Activated CD4-positive, CD25-positive, alpha-beta regulatory T cell treated with anti-CD3 and anti-CD28 coated beads, Interleukin-2, amount 50 U/mL, for 72 hours (primary cell): ENCODE results near the gene GPBP1L1.
"Not testable (repeated sequence)": the region's sequence is repeated elsewhere in the genome, so short reads cannot be mapped to it uniquely, and the experiment has no call there.

Source experiments
- DNase-seq: peaks from one replicate; pipeline ENCODE4 v3.0.0; 2021

GPBP1L1 gene

DNA sequence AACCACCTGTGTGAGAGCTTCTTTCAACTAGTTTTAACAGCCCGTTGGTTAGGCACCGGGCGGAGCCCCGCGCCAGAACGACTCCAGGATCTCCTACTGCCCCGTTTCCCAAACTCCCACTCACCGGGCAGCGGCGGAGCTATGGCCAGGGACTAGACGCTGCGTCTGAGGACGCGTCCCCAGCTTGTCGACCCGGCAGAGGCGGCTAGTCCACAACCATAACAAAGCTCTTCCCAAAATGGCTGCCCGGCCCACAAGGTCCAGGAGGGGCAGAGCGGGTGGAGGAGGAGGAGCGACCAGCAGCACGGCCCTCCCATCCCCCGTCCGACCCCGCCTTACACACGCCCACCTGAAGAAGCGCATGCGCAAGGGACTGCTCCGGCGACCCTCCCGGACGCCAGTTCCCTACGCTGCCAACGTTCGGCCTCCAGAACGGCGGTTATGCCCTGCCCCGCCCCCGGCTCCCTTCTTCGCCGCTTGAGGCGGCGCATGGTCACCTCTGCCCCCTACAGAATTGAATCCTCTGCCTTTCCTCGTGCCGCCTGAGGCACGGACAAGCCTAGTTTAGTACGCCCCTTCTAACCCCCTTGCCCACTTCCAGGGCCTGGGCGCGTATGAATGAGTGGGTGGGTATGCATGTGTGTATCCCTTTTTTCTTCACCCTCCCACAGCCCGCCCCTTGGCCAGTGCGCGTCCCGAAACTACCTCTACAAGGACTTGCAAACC lies at the start of gene GPBP1L1:
TSS of gene GPBP1L1 (minus strand) at position 246 of the 726 bp plus-strand sequence. CDS start 27,446 bp downstream, outside the sequence.
- peak; percentile 96 for DNase-seq

DNA sequence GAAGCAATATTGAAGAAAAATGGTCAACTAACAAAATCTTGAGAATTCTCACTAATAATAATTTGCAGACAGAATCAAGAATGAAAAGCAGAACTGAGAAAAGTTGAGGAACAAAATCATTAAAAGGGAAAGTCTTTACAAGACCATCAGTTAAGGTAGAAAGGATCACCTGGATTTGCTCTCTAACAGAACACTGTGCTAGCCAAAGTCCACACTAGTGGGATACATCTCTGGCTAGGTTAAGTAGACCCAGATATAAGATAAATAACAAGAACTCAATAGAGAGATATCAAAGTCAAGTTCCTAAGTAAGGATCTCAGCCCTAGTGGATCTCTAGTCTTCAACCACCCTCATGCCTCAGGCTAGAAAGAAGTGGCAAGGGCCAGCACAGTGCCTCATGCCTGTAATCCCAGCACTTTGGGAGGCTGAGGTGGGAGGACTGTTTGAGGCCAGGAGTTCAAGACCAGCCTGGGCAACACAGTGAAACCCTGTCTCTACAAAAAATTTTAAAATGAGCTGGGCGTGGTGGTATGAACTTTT lies 44.5 kb upstream of the GPBP1L1 start:
- no peak for DNase-seq

GRCh38 chr1:45730075-45730779 lies 43.9 kb upstream of the GPBP1L1 start:
- no peak for DNase-seq

DNA sequence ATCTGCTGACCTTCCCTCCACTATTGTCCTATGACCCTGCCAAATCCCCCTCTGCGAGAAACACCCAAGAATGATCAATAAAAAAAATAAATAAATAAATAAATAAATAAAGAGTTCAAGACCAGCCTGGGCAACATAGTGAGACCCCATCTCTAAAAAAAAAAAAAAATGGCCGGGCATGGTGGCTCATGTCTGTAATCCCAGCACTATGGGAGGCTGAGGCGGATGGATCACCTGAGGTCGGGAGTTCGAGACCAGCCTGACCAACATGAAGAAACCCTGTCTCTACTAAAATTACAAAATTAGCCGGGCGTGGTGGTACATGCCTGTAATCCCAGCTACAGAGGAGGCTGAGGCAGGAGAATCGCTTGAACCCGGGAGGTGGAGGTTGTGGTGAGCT lies 39.7 kb upstream of the GPBP1L1 start:
- not testable (repeated sequence) for DNase-seq

GRCh38 chr1:45723248-45723930 lies 37.1 kb upstream of the GPBP1L1 start:
- no peak for DNase-seq

- no peak for DNase-seq
Measured at GRCh38 chr1:45722809-45723208, 36.5 kb upstream of the GPBP1L1 start.

DNA sequence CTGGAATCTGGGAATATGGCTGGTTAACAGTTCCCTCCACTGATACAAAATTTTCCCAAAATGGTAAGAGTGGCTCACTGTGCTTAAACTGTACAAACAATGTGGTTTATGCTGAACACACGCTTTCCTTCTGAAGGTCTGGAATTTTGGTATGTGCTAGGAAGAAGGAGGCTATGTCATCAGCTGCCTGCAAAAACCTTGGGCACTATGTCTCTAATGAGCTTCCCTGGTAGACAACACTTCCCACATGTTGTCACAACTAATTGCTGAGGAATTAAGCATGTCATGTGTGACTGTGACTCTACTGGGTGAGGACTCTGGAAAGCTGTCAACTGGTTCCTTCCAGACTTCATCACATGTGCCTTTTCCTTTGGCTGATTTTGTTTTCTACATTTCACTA lies 34.9 kb upstream of the GPBP1L1 start:
- DNase-seq = no peak

GRCh38 chr1:45718289-45718688 lies 32.0 kb upstream of the GPBP1L1 start:
- no peak for DNase-seq

DNA sequence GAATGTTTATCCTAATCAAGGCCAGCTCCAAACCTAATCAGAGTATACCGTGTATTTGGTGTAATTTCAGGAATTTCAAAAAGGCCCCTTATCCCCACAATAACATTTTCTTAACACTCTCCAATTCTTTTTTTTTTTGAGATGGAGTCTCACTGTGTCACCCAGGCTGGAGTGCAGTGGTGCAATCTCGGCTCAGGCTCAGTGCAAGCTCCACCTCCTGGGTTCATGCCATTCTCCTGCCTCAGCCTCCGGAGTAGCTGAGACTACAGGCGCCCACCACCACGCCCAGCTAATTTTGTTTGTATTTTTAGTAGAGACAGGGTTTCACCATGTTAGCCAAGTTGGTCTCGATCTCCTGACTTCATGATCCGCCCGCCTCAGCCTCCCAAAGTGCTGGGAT lies 31.1 kb upstream of the GPBP1L1 start:
- DNase-seq = not testable (repeated sequence)

DNA sequence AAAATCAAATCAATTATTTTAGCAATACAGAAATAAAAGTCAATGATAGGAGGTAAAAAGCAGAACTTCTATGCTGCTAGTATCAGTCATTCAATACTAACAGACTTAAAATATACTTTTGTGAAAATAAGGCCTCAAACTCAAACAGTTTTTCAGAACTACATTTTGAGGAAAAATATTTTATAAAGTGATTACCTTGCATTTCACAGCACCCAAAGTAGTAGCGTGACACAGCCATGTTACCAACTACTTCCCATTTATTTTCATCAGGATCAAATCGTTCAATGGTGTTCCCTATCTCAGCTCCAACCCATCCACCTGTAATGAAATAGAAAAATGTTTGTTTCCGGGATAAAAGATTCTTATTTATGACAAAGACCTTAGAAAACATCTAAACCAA lies 30.4 kb upstream of the GPBP1L1 start:
- DNase-seq = no peak

DNA sequence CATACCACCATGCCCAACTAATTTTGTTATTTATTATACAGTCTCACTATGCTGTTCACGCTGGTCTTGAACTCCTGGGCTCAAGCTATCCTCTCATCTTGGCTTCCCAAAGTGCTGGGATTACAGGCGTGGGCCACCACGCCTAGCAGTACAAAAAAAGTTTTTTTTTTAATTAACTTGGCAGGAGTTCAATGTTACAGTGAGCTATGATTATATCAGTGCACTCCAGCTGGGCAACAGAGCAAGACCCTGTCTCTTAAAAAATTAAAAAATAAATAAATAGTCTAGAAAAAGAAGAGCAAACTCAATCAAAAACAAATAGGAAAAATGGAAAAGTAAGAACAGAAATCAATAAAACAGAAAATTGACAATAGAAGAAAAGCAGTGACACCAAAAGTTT lies 27.4 kb upstream of the GPBP1L1 start:
- DNase-seq = no peak

GRCh38 chr1:45704637-45705036 lies 18.3 kb upstream of the GPBP1L1 start:
- no peak for DNase-seq

GRCh38 chr1:45694823-45695222 lies 8.5 kb upstream of the GPBP1L1 start:
- DNase-seq = no peak

- not testable (repeated sequence) for DNase-seq
Measured at GRCh38 chr1:45693811-45694210, 7.5 kb upstream of the GPBP1L1 start.

DNA sequence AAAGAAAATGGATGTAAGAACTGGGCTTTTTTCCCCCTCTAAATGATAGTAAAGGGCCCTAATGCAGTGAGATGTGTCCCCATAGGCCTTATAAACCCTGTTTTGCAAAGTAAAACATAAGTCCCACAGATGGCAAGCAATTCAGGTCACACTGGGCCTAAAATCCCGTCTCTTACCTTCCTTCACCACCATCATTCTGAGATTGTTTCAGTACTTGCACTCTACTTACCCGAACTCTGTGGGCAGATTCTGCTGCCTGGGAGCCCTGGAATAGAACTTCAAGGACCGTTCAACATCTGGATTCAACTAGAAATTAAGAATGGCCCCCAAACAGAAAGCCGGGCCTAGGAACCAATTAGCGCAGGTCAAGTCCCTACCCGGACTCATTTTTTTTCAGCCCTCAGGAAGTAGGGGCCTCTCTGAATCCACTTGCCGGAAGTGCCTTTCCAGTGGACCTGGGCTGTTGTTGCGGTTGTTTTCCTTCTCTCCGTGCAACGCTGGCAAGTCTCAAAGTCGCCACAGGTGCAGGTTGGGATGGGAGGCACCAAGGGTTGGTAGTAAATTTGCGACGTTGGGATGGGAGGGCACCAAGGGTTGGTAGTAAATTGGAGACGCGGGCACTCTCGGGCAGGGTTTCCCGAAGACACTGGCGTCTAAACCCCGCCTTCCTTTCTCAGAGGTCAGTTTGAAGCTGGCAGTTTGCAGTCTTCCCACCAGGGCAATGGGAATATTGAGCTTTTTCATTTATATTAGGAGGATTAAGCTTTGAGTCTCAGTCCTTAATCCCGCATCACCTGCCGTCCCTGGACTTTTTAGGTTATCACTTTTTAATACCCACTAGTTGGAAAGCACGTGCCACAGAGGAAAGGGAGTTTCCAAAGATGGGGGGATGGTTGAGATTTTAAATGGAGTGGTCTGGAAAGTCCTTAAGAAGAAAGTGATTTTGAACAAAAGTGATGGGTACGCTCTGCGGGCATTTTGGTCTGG lies 1.7 kb upstream of the GPBP1L1 start, which contains the start of gene TMEM69:
TSS of gene TMEM69 (plus strand) at position 428 of the 987 bp plus-strand sequence. CDS start 2,888 bp downstream, outside the sequence.
- DNase-seq = peak; percentile 78

DNA sequence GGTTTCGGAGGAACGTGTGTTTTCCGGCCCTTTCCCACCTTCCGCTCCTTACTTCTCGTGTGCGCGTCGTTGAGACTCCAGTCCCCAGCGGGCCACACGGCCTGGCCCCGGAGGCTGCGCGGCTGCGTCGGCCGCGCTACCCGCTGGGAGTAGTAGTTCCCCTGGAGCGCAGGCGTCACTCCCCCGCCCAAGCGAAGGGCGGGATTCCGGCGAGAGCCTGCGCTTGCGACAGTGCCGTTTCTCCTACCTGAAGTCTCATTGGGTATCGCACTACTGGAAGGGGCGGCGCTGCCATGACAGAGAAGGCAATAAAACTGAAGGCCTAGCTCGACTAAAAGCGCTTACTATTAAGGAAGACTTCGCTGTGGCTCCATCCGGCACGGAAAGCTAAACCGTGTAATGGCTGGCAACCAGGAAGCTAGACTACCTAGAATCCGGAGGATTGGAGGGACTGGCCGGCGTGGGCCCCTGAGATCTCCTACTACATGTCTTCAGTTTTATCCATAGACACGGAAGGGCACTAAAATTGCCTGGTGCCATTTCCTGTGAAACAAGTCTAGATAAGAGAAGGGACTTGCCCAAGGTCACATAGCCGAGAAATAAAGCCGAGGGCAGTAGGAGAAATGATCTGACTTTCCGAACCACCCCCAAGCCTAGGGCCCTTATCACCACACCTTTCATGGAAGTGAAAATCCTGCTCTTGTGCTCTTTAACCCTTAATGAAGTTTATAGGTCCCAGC lies 851 bp upstream of the GPBP1L1 start:
- DNase-seq = peak; percentile 93

DNA sequence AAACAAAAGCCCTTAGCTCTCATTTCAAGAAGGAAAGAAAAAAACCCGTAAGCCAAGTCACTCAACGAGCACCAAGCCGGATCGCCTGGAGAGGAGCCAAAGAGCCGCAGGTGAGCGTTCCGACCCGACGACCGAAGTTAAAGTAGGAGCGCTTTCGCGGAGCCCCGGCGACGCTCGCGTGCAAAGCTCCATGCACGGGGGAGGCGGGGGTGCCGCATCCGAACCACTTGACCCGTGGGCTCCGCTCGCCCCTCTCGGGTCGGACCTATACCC lies 382 bp downstream of the GPBP1L1 start:
- DNase-seq = peak; percentile 64

DNA sequence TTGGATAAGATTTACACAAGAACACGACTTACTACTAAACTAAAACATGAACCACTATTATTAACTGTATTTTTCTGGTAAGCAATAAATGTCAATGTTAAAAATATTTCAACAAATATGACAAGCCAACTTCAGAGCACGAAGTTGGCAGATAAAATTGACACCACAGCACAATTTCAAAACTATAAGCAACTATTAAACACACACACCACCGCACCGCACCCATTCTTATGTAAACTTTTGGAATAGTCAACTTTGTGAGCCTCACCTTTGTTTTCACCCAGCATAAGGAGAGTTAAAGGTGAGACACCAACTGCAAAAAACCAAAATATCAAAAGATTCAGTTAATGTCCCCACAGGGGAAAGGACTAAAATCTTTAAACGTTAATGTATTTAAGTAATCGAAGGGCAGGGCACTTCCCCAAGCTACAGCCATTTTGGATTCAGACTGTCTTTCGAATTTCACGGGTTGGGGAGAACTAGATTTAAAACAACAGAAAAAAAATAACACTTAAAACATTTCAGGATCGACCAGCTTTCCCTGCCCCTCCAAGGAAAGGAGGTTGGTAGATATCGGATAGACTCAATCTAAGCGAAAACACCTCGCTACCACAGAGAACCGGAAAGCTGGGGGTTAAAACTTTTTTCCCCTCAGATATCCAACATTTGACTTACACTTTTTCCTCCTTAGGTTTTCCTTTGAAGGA lies 872 bp downstream of the GPBP1L1 start:
- DNase-seq = no peak

GRCh38 chr1:45684402-45684801 lies 1.9 kb downstream of the GPBP1L1 start:
- no peak for DNase-seq

DNA sequence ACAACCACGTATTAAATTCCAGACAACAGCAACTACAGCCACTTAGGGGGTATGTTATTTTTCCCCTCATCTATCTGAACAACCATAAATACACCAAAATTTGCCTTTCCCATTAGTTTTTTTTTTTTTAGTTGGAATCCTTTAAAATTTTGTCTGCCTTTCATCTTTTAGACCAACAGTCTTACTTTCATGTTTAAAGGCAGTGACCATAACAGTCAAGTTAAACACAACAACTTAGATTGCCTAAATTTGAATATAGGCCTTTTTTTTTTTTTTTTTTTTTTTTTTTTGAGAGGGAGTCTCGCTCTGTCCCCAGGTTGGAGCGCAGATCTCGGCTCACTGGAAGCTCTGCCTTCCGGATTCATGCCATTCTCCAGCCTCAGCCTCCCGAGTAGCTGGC lies 3.4 kb downstream of the GPBP1L1 start:
- DNase-seq = no peak

- no peak for DNase-seq
Measured at GRCh38 chr1:45679123-45679522, 7.2 kb downstream of the GPBP1L1 start.
